Measurements from ENCODE around the gene GNG12. TPM values are rescaled to one million over a fixed set of nuclear protein-coding genes. Genes with fewer than 3 reads are reported as not detected.
A peak's percentile ranks its signal among the peaks of the same experiment; 100 is the strongest.

Gene GNG12
- total and polyA plus RNA-seq, 9 of the 15 experiments (the other 6 are each of a cell fraction or from before 2014, with no cell fraction given): 2.6 to 6.0 (median 4.1) TPM

DNA sequence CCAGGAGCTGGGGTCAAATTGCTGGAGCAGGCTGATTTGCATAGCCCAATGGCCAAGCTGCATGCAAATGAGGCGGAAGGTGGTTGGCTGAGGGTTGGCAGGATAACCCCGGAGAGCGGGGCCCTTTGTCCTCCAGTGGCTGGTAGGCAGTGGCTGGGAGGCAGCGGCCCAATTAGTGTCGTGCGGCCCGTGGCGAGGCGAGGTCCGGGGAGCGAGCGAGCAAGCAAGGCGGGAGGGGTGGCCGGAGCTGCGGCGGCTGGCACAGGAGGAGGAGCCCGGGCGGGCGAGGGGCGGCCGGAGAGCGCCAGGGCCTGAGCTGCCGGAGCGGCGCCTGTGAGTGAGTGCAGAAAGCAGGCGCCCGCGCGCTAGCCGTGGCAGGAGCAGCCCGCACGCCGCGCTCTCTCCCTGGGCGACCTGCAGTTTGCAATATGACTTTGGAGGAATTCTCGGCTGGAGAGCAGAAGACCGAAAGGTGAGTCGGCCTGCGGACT is 148.2 kb downstream of the GNG12 start, which contains the start of gene GADD45A (continued):
- TF ChIP-seq, protein P1, sequence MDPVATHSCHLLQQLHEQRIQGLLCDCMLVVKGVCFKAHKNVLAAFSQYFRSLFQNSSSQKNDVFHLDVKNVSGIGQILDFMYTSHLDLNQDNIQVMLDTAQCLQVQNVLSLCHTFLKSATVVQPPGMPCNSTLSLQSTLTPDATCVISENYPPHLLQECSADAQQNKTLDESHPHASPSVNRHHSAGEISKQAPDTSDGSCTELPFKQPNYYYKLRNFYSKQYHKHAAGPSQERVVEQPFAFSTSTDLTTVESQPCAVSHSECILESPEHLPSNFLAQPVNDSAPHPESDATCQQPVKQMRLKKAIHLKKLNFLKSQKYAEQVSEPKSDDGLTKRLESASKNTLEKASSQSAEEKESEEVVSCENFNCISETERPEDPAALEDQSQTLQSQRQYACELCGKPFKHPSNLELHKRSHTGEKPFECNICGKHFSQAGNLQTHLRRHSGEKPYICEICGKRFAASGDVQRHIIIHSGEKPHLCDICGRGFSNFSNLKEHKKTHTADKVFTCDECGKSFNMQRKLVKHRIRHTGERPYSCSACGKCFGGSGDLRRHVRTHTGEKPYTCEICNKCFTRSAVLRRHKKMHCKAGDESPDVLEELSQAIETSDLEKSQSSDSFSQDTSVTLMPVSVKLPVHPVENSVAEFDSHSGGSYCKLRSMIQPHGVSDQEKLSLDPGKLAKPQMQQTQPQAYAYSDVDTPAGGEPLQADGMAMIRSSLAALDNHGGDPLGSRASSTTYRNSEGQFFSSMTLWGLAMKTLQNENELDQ (CRISPR knock-in tag; IDR thresholded peaks at IDR 0.05; ENCODE audit: borderline replicate concordance): no peak
- TF ChIP-seq ZKSCAN8 (CRISPR knock-in tag; IDR thresholded peaks at IDR 0.05): no peak
- peak; percentile 77 for TF ChIP-seq ZNF436 (CRISPR knock-in tag; IDR thresholded peaks at IDR 0.05)
- TF ChIP-seq MXI1 (IDR thresholded peaks at IDR 0.05; ENCODE audit: low read depth, low read length): no peak
- TF ChIP-seq STAG1 (CRISPR knock-in tag; IDR thresholded peaks at IDR 0.05; ENCODE audit: borderline replicate concordance): no peak
- TF ChIP-seq, protein P2, sequence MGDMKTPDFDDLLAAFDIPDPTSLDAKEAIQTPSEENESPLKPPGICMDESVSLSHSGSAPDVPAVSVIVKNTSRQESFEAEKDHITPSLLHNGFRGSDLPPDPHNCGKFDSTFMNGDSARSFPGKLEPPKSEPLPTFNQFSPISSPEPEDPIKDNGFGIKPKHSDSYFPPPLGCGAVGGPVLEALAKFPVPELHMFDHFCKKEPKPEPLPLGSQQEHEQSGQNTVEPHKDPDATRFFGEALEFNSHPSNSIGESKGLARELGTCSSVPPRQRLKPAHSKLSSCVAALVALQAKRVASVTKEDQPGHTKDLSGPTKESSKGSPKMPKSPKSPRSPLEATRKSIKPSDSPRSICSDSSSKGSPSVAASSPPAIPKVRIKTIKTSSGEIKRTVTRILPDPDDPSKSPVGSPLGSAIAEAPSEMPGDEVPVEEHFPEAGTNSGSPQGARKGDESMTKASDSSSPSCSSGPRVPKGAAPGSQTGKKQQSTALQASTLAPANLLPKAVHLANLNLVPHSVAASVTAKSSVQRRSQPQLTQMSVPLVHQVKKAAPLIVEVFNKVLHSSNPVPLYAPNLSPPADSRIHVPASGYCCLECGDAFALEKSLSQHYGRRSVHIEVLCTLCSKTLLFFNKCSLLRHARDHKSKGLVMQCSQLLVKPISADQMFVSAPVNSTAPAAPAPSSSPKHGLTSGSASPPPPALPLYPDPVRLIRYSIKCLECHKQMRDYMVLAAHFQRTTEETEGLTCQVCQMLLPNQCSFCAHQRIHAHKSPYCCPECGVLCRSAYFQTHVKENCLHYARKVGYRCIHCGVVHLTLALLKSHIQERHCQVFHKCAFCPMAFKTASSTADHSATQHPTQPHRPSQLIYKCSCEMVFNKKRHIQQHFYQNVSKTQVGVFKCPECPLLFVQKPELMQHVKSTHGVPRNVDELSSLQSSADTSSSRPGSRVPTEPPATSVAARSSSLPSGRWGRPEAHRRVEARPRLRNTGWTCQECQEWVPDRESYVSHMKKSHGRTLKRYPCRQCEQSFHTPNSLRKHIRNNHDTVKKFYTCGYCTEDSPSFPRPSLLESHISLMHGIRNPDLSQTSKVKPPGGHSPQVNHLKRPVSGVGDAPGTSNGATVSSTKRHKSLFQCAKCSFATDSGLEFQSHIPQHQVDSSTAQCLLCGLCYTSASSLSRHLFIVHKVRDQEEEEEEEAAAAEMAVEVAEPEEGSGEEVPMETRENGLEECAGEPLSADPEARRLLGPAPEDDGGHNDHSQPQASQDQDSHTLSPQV (IDR thresholded peaks at IDR 0.05): no peak
- peak; percentile 84; the same call in 1 of the 2 replicates for TF ChIP-seq ILF3 (IDR thresholded peaks at IDR 0.05; ENCODE audit: borderline replicate concordance)
- no peak for TF ChIP-seq IRF2 (CRISPR knock-in tag; IDR thresholded peaks at IDR 0.05)
- no peak for TF ChIP-seq FOXK2 (conservative IDR thresholded peaks at IDR 0.05 in 1 of 2, IDR thresholded peaks at IDR 0.05 in 1 of 2; ENCODE audit: low read depth in 2 of 2)
- no peak for TF ChIP-seq RBM34 (IDR thresholded peaks at IDR 0.05; ENCODE audit: borderline replicate concordance, insufficient read depth, low read length)
- TF ChIP-seq, protein P3, sequence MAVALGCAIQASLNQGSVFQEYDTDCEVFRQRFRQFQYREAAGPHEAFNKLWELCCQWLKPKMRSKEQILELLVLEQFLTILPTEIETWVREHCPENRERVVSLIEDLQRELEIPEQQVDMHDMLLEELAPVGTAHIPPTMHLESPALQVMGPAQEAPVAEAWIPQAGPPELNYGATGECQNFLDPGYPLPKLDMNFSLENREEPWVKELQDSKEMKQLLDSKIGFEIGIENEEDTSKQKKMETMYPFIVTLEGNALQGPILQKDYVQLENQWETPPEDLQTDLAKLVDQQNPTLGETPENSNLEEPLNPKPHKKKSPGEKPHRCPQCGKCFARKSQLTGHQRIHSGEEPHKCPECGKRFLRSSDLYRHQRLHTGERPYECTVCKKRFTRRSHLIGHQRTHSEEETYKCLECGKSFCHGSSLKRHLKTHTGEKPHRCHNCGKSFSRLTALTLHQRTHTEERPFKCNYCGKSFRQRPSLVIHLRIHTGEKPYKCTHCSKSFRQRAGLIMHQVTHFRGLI (CRISPR knock-in tag; IDR thresholded peaks at IDR 0.05): no peak
- peak; percentile 97 for TF ChIP-seq POLR2G (IDR thresholded peaks at IDR 0.05; ENCODE audit: low read depth, low read length)
- no peak for TF ChIP-seq ZNF699 (CRISPR knock-in tag; IDR thresholded peaks at IDR 0.05; ENCODE audit: insufficient replicate concordance)
- TF ChIP-seq, protein P4, sequence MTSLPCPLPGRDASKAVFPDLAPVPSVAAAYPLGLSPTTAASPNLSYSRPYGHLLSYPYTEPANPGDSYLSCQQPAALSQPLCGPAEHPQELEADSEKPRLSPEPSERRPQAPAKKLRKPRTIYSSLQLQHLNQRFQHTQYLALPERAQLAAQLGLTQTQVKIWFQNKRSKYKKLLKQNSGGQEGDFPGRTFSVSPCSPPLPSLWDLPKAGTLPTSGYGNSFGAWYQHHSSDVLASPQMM (CRISPR knock-in tag; IDR thresholded peaks at IDR 0.05): no peak
- TF ChIP-seq, protein P5, sequence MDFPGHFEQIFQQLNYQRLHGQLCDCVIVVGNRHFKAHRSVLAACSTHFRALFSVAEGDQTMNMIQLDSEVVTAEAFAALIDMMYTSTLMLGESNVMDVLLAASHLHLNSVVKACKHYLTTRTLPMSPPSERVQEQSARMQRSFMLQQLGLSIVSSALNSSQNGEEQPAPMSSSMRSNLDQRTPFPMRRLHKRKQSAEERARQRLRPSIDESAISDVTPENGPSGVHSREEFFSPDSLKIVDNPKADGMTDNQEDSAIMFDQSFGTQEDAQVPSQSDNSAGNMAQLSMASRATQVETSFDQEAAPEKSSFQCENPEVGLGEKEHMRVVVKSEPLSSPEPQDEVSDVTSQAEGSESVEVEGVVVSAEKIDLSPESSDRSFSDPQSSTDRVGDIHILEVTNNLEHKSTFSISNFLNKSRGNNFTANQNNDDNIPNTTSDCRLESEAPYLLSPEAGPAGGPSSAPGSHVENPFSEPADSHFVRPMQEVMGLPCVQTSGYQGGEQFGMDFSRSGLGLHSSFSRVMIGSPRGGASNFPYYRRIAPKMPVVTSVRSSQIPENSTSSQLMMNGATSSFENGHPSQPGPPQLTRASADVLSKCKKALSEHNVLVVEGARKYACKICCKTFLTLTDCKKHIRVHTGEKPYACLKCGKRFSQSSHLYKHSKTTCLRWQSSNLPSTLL (IDR thresholded peaks at IDR 0.05): no peak
- no peak for TF ChIP-seq TFAM (CRISPR knock-in tag; conservative IDR thresholded peaks at IDR 0.05)
- no peak for TF ChIP-seq STAT5B (CRISPR knock-in tag; IDR thresholded peaks at IDR 0.05)
- TF ChIP-seq SNIP1 (IDR thresholded peaks at IDR 0.05; ENCODE audit: low read depth): no peak

Data from K562 (cell line).